Osteocyte (in vitro differentiated cells): ENCODE data around the gene CYB561A3. TPM values are rescaled to one million over a fixed set of nuclear protein-coding genes. Genes with fewer than 3 reads are reported as not detected.
A peak's percentile ranks its signal among the peaks of the same experiment; 100 is the strongest.

ENCODE experiments used
- DNase-seq: peaks from one replicate; pipeline ENCODE4 v3.0.0; 2021; ENCODE audit warnings: mixed read lengths; ENCODE audit not compliant: unreplicated experiment; ENCODE audit errors: extremely low spot score
- H3K27ac Mint-ChIP-seq: one replicate; pipeline ENCODE4 v1.8.0; 2021; ENCODE audit warnings: mild to moderate bottlenecking, mixed read lengths; ENCODE audit not compliant: unreplicated experiment
- H3K27me3 Mint-ChIP-seq: one replicate; pipeline ENCODE4 v1.8.0; 2021; ENCODE audit warnings: mixed read lengths; ENCODE audit not compliant: unreplicated experiment
- H3K36me3 Mint-ChIP-seq: one replicate; pipeline ENCODE4 v1.8.0; 2021; ENCODE audit warnings: mixed read lengths; ENCODE audit not compliant: unreplicated experiment
- H3K4me1 Mint-ChIP-seq: one replicate; pipeline ENCODE4 v1.8.0; 2021; ENCODE audit warnings: mixed read lengths; ENCODE audit not compliant: unreplicated experiment
- H3K4me3 Mint-ChIP-seq: one replicate; pipeline ENCODE4 v1.8.0; 2021; ENCODE audit warnings: mild to moderate bottlenecking, moderate library complexity, mixed read lengths; ENCODE audit not compliant: unreplicated experiment
- H3K9me3 Mint-ChIP-seq: one replicate; pipeline ENCODE4 v1.8.0; 2021; ENCODE audit warnings: mixed read lengths; ENCODE audit not compliant: unreplicated experiment
- total RNA-seq: library from RNA; stranded (reverse); gene quantifications from 2 replicates; pipeline ENCODE4 v1.2.1, GENCODE V29; 2021
- TF ChIP-seq, protein P1 (sequence below): fragments of 200-600 bp; sonication (generic); IDR thresholded peaks from 2 replicates; pipeline ENCODE4 v1.5.0; 2021; ENCODE audit warnings: antibody characterized with exemption, mild to moderate bottlenecking, moderate library complexity

CYB561A3 gene
- total RNA-seq, 1 donor from 2014 or later: 49.5 TPM

GRCh38 chr11:61338783-61339489 is 22.7 kb downstream of the CYB561A3 start:
- Mint-ChIP-seq H3K9me3 (no peaks in the 10 kb centered on the region), H3K4me1 (peaks cover 5% of the 10 kb centered on the region), H3K27me3 (no peaks in the 10 kb centered on the region), H3K27ac (no peak overlapping the region), H3K4me3 (no peak overlapping the region), H3K36me3 (peaks cover 8% of the 10 kb centered on the region)
- no peak for DNase-seq
- TF ChIP-seq, protein P1, sequence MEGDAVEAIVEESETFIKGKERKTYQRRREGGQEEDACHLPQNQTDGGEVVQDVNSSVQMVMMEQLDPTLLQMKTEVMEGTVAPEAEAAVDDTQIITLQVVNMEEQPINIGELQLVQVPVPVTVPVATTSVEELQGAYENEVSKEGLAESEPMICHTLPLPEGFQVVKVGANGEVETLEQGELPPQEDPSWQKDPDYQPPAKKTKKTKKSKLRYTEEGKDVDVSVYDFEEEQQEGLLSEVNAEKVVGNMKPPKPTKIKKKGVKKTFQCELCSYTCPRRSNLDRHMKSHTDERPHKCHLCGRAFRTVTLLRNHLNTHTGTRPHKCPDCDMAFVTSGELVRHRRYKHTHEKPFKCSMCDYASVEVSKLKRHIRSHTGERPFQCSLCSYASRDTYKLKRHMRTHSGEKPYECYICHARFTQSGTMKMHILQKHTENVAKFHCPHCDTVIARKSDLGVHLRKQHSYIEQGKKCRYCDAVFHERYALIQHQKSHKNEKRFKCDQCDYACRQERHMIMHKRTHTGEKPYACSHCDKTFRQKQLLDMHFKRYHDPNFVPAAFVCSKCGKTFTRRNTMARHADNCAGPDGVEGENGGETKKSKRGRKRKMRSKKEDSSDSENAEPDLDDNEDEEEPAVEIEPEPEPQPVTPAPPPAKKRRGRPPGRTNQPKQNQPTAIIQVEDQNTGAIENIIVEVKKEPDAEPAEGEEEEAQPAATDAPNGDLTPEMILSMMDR: no peak

- H3K36me3 Mint-ChIP-seq: peaks cover 8% of the 10 kb centered on the region
- H3K9me3 Mint-ChIP-seq: no peaks in the 10 kb centered on the region
- H3K4me3 Mint-ChIP-seq: no peak overlapping the region
- H3K4me1 Mint-ChIP-seq: peaks cover 10% of the 10 kb centered on the region
- TF ChIP-seq, protein P1: no peak
- no peaks in the 10 kb centered on the region for H3K27me3 Mint-ChIP-seq
- no peak overlapping the region for H3K27ac Mint-ChIP-seq
- DNase-seq: no peak
These were observed 23.8 kb downstream of the CYB561A3 start for GRCh38 chr11:61337706-61338470.

DNA sequence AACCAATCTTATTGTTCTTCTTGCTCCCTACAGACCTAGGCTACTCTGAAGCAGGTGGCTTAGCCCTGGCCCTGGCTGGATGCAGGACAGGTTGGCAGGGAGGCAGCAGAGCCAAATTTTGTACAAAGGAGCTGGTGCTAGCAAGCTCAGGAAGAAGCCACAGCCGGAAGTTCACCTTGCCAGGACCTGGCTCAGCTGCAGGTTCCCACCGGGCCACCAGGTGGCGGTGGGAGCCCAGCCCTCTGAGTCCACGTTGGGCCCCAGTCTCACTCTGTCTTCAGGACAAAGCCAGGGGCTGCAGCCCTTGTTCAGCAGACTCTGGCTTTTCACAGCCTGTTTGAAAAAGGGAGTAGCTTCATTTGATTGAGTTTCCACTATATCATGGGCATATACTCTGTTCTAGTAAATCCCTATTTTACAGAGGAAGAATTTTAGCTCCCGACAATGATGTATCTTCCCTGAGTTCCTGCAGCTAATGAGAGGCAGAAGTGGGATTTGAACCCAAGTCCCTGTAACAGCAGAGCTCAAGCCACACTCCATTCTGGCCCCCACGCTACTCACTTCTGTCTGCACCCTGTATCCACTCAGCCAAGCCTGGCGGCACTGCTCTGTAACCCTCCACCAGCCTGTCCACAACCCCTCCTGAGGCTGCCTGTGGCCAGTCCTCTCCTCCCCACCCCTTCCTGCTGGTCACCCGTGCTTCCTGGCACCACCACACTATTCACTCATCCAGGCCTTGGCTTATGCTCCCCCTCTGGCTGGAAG is 25.3 kb downstream of the CYB561A3 start:
- TF ChIP-seq, protein P1: peak; percentile 98
- DNase-seq: peak; percentile 92
- no peaks in the 10 kb centered on the region for H3K9me3 Mint-ChIP-seq
- H3K27me3 Mint-ChIP-seq: no peaks in the 10 kb centered on the region
- peaks cover 3% of the 10 kb centered on the region for H3K36me3 Mint-ChIP-seq
- no peak overlapping the region for H3K4me3 Mint-ChIP-seq
- peak overlapping the region; percentile 18 for H3K27ac Mint-ChIP-seq
- H3K4me1 Mint-ChIP-seq: peaks cover 22% of the 10 kb centered on the region

DNA sequence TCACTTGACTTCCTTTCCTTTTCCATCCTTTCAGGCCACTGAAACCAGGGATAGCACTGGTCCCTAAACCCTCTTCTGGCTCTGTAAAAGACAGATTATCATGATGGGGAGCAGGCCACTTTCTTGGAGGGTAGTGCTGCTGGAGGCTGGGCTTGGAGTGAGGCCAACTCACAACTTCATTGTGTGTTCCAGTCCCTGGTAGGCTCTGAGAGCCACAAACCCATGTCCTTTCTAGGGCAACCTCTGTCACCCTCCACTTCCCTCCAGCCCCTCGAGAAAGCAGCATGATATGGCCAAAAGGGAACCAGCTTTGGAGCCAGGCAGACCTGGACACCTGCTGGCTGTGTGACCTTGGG is 26.3 kb downstream of the CYB561A3 start:
- Mint-ChIP-seq H3K27me3 (no peaks in the 10 kb centered on the region), H3K27ac (no peak overlapping the region), H3K36me3 (peaks cover under 1% of the 10 kb centered on the region), H3K4me3 (no peak overlapping the region), H3K4me1 (peaks cover 32% of the 10 kb centered on the region), H3K9me3 (no peaks in the 10 kb centered on the region)
- TF ChIP-seq, protein P1: no peak
- no peak for DNase-seq
